Mucosa of rectum (tissue), 2 donors: ENCODE results near the gene CPNE4.
"Not testable (repeated sequence)": the region's sequence is repeated elsewhere in the genome, so short reads cannot be mapped to it uniquely, and the experiment has no call there.

ENCODE experiments used
- H3K27ac ChIP-seq, 2 donors: one replicate each; pipeline ENCODE4 v1.7.0; 2013; ENCODE audit warnings: inconsistent platforms in 2 of 2, low read depth in 2 of 2, low read length in 2 of 2
- H3K27me3 ChIP-seq, 2 donors: one replicate each; pipeline ENCODE4 v1.7.0; 2013; ENCODE audit warnings: low read length in 2 of 2; ENCODE audit not compliant: control insufficient read depth in 2 of 2, insufficient read depth in 2 of 2
- H3K36me3 ChIP-seq, 2 donors: one replicate each; pipeline ENCODE4 v1.7.0; 2013; ENCODE audit warnings: low read length in 2 of 2; ENCODE audit not compliant: control insufficient read depth in 2 of 2, insufficient read depth in 2 of 2
- H3K4me1 ChIP-seq, 2 donors: one replicate each; pipeline ENCODE4 v1.7.0; 2013; ENCODE audit warnings: low read length in 2 of 2, mild to moderate bottlenecking in 1 of 2; ENCODE audit not compliant: control insufficient read depth in 2 of 2, insufficient read depth in 2 of 2
- H3K4me3 ChIP-seq, 2 donors: one replicate each; pipeline ENCODE4 v1.7.0; 2013; ENCODE audit warnings: low read length in 2 of 2
- H3K9ac ChIP-seq, 2 donors: one replicate each; pipeline ENCODE4 v1.7.0; 2013; ENCODE audit warnings: low read length in 2 of 2, low read depth in 1 of 2, mild to moderate bottlenecking in 1 of 2
- H3K9me3 ChIP-seq, 2 donors: one replicate each; pipeline ENCODE4 v1.7.0; 2013; ENCODE audit warnings: low read length in 2 of 2; ENCODE audit not compliant: control insufficient read depth in 2 of 2
- donor health status: healthy.
- donor health status: Normal muscosa, but diverticular disease.

The CPNE4 gene

DNA sequence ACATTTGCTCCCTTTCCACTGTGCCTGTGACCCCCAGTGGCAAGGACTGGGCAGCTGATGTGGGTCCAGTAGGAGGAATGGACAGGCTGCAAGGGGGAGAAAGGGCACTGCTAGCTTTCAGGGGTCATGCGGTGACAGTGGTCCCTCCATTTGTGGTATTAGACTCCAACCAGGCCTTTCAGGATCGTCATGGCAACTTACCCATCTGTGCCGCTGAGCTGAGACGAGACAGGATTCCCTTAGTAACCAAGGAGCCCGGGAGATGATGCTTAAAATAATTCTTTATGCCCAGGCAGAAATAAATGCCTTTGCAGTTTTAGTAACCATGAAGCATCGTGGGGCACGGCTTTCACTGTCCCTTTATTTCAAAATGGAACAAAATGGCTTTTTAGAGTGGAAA lies 516.1 kb downstream of the CPNE4 start:
- H3K9ac ChIP-seq = no peak overlapping the region
- no peak overlapping the region for H3K27ac ChIP-seq
- H3K27me3 ChIP-seq = no peaks in the 10 kb centered on the region
- no peaks in the 10 kb centered on the region for H3K9me3 ChIP-seq
- H3K36me3 ChIP-seq = no peaks in the 10 kb centered on the region
- H3K4me1 ChIP-seq = no peaks in the 10 kb centered on the region
- no peak overlapping the region for H3K4me3 ChIP-seq

DNA sequence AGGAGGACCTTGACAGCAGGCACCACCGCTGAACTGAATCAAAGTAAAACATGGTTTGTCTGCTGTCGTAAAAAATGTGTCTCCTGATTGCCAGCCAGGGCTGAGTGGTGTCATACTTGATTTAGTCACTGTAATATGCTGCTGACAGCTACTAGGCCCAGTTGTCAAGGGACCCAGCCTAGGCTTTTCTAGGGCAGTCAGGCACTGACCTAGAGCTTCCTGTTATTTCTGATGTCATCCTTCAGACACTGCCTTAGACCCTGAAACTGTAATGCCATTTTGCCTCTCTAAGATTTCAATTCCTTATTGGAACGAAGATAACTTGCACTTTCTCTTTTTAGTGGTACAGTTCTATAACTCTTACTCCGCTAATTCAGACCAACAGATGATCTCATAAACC lies 529.4 kb downstream of the CPNE4 start:
- Histone ChIP-seq H3K36me3 (peaks cover 0 to under 1% of the 10 kb centered on the region in 2 donors), H3K9ac (no peak overlapping the region), H3K4me1 (peaks cover 0 to 12% of the 10 kb centered on the region in 2 donors), H3K4me3 (no peak overlapping the region), H3K9me3 (no peaks in the 10 kb centered on the region), H3K27ac (no peak overlapping the region), H3K27me3 (no peaks in the 10 kb centered on the region)

DNA sequence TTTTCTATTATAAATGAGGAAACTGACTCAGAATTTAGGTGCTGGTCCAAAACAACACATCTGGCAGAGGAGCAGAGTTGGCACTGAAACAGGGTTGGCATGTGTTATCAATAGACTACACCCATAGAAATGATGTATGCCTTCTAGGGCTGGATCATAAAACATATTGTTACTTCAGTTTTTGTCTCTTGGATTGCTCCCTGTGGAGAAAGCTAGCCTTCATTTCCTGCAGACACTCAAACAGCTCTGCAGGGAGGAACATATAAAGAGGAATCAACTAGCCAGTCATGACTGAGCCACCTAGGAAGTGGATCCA lies 531.5 kb downstream of the CPNE4 start:
- Histone ChIP-seq H3K4me1 (peaks cover 0 to 12% of the 10 kb centered on the region in 2 donors), H3K27me3 (no peaks in the 10 kb centered on the region), H3K4me3 (peak overlapping the region; percentile 85 to 88), H3K9me3 (no peaks in the 10 kb centered on the region), H3K9ac (peak overlapping the region in 1 of 2 donors; percentile 60), H3K27ac (peak overlapping the region in 1 of 2 donors; percentile 25), H3K36me3 (peaks cover 13 to 16% of the 10 kb centered on the region in 2 donors)

GRCh38 chr3:131502530-131503319 lies 532.1 kb downstream of the CPNE4 start, which contains the start of gene MRPL3:
TSS of gene MRPL3 (minus strand) at chr3:131502971. CDS start at chr3:131502821, 150 bp downstream.
- peak within 1 kb of the TSS; percentile 65 to 70 for H3K27ac ChIP-seq
- no peaks in the 10 kb centered on the region for H3K9me3 ChIP-seq
- H3K4me3 ChIP-seq = peak within 1 kb of the TSS; percentile 85 to 88
- no peaks in the 10 kb centered on the region for H3K27me3 ChIP-seq
- peaks cover 0 to 12% of the 10 kb centered on the region in 2 donors for H3K4me1 ChIP-seq
- H3K36me3 ChIP-seq = peaks cover 15 to 21% of the 10 kb centered on the region in 2 donors
- H3K9ac ChIP-seq = peak within 1 kb of the TSS; percentile 68 to 85

- H3K27me3 ChIP-seq = no peaks in the 10 kb centered on the region
These were observed 532.9 kb downstream of the CPNE4 start for GRCh38 chr3:131501949-131502348.

DNA sequence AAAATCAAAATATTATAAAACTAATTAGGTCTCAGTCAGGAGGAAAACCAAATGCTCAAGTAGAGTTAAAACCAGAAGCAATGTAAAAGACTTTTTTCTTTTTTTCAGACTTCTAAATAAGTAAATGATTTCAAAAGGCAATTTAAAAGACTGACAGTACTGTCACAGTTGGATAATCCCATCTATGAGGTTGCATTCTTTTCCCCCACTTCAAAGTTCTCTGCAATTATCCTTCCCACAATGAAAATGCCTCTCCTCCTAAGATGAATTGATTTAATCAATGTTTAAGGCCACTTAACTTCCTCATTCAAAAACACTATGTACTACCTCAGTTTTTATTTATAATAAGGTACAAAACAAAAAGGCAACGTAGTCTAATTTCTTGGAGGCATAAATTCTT lies 540.1 kb downstream of the CPNE4 start:
- no peak overlapping the region for H3K9ac ChIP-seq
- no peaks in the 10 kb centered on the region for H3K4me1 ChIP-seq
- H3K4me3 ChIP-seq = no peak overlapping the region
- H3K27me3 ChIP-seq = no peaks in the 10 kb centered on the region
- peaks cover 52 to 72% of the 10 kb centered on the region in 2 donors for H3K36me3 ChIP-seq
- H3K27ac ChIP-seq = no peak overlapping the region
- H3K9me3 ChIP-seq = no peaks in the 10 kb centered on the region

More at GRCh38 chr3:131501949-131502348, 532.9 kb downstream of the CPNE4 start:
- H3K9ac ChIP-seq = peak overlapping the region; percentile 68 to 85
- no peak overlapping the region for H3K27ac ChIP-seq
- H3K4me1 ChIP-seq = peaks cover 0 to 12% of the 10 kb centered on the region in 2 donors
- peaks cover 22 to 28% of the 10 kb centered on the region in 2 donors for H3K36me3 ChIP-seq
- H3K9me3 ChIP-seq = no peaks in the 10 kb centered on the region
- H3K4me3 ChIP-seq = peak overlapping the region; percentile 85 to 88

GRCh38 chr3:131491775-131492174 lies 543.0 kb downstream of the CPNE4 start:
- Histone ChIP-seq H3K9me3 (no peaks in the 10 kb centered on the region), H3K4me1 (no peaks in the 10 kb centered on the region), H3K9ac (no peak overlapping the region), H3K4me3 (no peak overlapping the region), H3K27me3 (no peaks in the 10 kb centered on the region), H3K36me3 (peaks cover 40 to 57% of the 10 kb centered on the region in 2 donors), H3K27ac (no peak overlapping the region)

DNA sequence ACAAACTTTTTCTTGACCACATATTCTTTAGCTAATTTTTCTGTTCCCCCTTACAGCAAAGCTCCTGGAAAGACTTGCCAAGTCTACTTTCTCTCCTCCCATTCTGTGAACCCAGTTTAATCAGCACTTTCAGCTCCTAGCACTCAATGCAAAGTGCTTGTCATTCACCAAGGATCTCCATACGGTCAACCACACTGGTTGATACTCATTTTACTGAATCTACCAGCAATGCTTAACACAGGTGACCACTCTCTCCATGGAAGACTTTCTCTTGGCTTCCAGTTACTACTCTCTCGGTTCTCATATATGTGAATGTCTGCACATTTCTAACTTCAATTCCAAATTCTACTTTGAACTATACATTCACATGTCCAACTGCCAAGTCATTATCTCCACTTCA lies 543.7 kb downstream of the CPNE4 start:
- Histone ChIP-seq H3K4me1 (no peaks in the 10 kb centered on the region), H3K9ac (no peak overlapping the region), H3K9me3 (no peaks in the 10 kb centered on the region), H3K36me3 (peaks cover 34 to 51% of the 10 kb centered on the region in 2 donors), H3K27me3 (no peaks in the 10 kb centered on the region), H3K27ac (no peak overlapping the region), H3K4me3 (no peak overlapping the region)

- H3K9ac ChIP-seq, H3K4me1 ChIP-seq, H3K9me3 ChIP-seq, H3K27ac ChIP-seq, H3K4me3 ChIP-seq, H3K27me3 ChIP-seq: not testable (repeated sequence)
- H3K36me3 ChIP-seq = peaks cover 13 to 39% of the 10 kb centered on the region in 2 donors
These were observed 548.3 kb downstream of the CPNE4 start for GRCh38 chr3:131486545-131486944.

DNA sequence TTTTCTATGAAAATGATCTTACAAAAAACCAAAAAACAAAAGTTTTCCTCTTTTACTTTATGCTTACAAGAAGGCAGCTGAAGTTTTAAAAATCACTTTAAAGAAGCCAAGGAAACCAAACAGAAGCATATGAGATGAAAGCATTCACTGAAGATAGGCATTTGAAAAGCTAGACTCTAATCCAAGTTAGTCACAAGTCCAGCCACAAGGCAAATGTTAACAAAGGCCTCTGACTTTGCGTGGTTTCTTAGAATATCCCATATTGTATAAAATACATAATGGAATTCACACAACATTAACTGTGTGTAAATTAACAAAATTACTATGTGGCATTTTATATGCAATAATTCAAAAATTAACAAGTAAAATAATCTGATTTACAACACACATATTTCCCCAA lies 549.7 kb downstream of the CPNE4 start:
- Histone ChIP-seq H3K27me3 (no peaks in the 10 kb centered on the region), H3K9ac (no peak overlapping the region), H3K27ac (no peak overlapping the region), H3K4me1 (no peaks in the 10 kb centered on the region), H3K36me3 (peaks cover 8 to 27% of the 10 kb centered on the region in 2 donors), H3K4me3 (no peak overlapping the region), H3K9me3 (no peaks in the 10 kb centered on the region)
